Common myeloid progenitor, CD34-positive (primary cell): Measurements from ENCODE around the gene IER2.
"Not testable (repeated sequence)": the region's sequence is repeated elsewhere in the genome, so short reads cannot be mapped to it uniquely, and the experiment has no call there.

Source experiments
- CTCF ChIA-PET: fragments of 350-600 bp; sonication (Branson Sonifier 250); formaldehyde crosslinking; loops from one replicate; lab custom pipeline; 2021; ENCODE audit warnings: antibody characterized with exemption; lab: Charles Lee
- POLR2A ChIA-PET: fragments of 350-600 bp; sonication (Branson Sonifier 250); formaldehyde crosslinking; loops from one replicate; lab custom pipeline; 2021; ENCODE audit warnings: antibody characterized with exemption; lab: Charles Lee
- DNase-seq, 3 donors: peaks; one replicate each; pipeline versions ENCODE4 v3.0.0 to v3.0.0-alpha.2; 2013
- H3K27ac ChIP-seq, 2 experiments: 1 replicate in 1 of 2; 2 replicates in 1 of 2; pipeline ENCODE4 v1.7.0; 2013; ENCODE audit warnings: inconsistent platforms in 2 of 2, low read length in 2 of 2, mild to moderate bottlenecking in 2 of 2, low read depth in 1 of 2, moderate library complexity in 1 of 2; ENCODE audit not compliant: severe bottlenecking in 2 of 2, insufficient read depth in 1 of 2, poor library complexity in 1 of 2
- H3K27me3 ChIP-seq, 5 experiments: replicated peaks in 2 of 5; 1 replicate in 3 of 5; 2 replicates in 2 of 5; pipeline versions ENCODE4 v1.6.1 to v1.7.0; 2013; ENCODE audit warnings: low read length in 4 of 5, mild to moderate bottlenecking in 2 of 5, moderate library complexity in 2 of 5, inconsistent platforms in 1 of 5; ENCODE audit not compliant: insufficient read depth in 5 of 5, control insufficient read depth in 4 of 5
- H3K36me3 ChIP-seq, 4 experiments: 1 replicate in 2 of 4; 2 replicates in 2 of 4; pipeline versions ENCODE4 v1.6.1 to v1.7.0; 2013; ENCODE audit warnings: low read length in 3 of 4, control low read depth in 1 of 4, mild to moderate bottlenecking in 1 of 4; ENCODE audit not compliant: control insufficient read depth in 4 of 4, insufficient read depth in 4 of 4
- H3K4me1 ChIP-seq, 4 experiments: 1 replicate in 3 of 4; 2 replicates in 1 of 4; pipeline versions ENCODE4 v1.6.1 to v1.7.1; 2013; ENCODE audit warnings: low read length in 3 of 4, mild to moderate bottlenecking in 3 of 4, control low read depth in 1 of 4, inconsistent platforms in 1 of 4, moderate library complexity in 1 of 4; ENCODE audit not compliant: control insufficient read depth in 4 of 4, insufficient read depth in 4 of 4; ENCODE audit errors: control extremely low read depth in 1 of 4
- H3K4me3 ChIP-seq, 7 experiments: 1 replicate in 4 of 7; 2 replicates in 3 of 7; pipeline versions ENCODE4 v1.5.1 to v1.7.0; 2013; ENCODE audit warnings: mild to moderate bottlenecking in 7 of 7, low read length in 6 of 7, moderate library complexity in 6 of 7, inconsistent platforms in 2 of 7, low read depth in 2 of 7, control low read depth in 1 of 7; ENCODE audit not compliant: insufficient read depth in 4 of 7, control insufficient read depth in 1 of 7; ENCODE audit errors: extremely low read depth in 1 of 7
- H3K9me3 ChIP-seq, 5 experiments: 1 replicate in 4 of 5; 2 replicates in 1 of 5; pipeline versions ENCODE4 v1.6.1 to v1.7.1; 2013; ENCODE audit warnings: low read length in 4 of 5, mild to moderate bottlenecking in 2 of 5, inconsistent platforms in 1 of 5, low read depth in 1 of 5, moderate library complexity in 1 of 5; ENCODE audit not compliant: control insufficient read depth in 4 of 5, insufficient read depth in 2 of 5; ENCODE audit errors: control extremely low read depth in 1 of 5
- WGBS: methylation state at CpG from one replicate; pipeline ENCODE4 v1.1.5; 2013; ENCODE audit not compliant: insufficient coverage; 5-methylcytosine and 5-hydroxymethylcytosine counted together

The IER2 gene

GRCh38 chr19:13163609-13164342 is 13.6 kb downstream of the IER2 start:
- Histone ChIP-seq H3K4me3 (peak overlapping the region in 3 of 7 experiments; percentile 59 to 78 (median 70)), H3K9me3 (no peaks in the 10 kb centered on the region), H3K36me3 (no peaks in the 10 kb centered on the region), H3K4me1 (peaks cover 14 to 78% (median 70%) of the 10 kb centered on the region in 4 experiments), H3K27ac (peak overlapping the region; percentile 58 to 83), H3K27me3 (no peaks in the 10 kb centered on the region)
- POLR2A ChIA-PET = interaction anchor here (0.6 to 6.5 kb wide), 7 partner anchors 8 to 63 kb away, joined by 3 to 95 read pairs (median 5); partner anchors contain the start of genes IER2, NACC1 and STX10
- peak; percentile 54 to 80 (median 70) for DNase-seq
- WGBS = 11% methylated on average over 7 of the region's 20 CpGs
- CTCF ChIA-PET = interaction anchor here (1.0 to 6.1 kb wide), 9 partner anchors 7 to 99 kb away, joined by 3 to 32 read pairs (median 5); partner anchors contain the start of genes IER2 and STX10

- WGBS = 9% methylated on average over 18 of the region's 19 CpGs
- Histone ChIP-seq H3K27ac (peak overlapping the region; percentile 15 to 83), H3K4me3 (peak overlapping the region in 6 of 7 experiments; percentile 1 to 78 (median 32)), H3K27me3 (no peaks in the 10 kb centered on the region), H3K9me3 (no peaks in the 10 kb centered on the region), H3K4me1 (peaks cover 14 to 82% (median 71%) of the 10 kb centered on the region in 4 experiments), H3K36me3 (no peaks in the 10 kb centered on the region)
- CTCF ChIA-PET = interaction anchor here (1.2 to 6.1 kb wide), 8 partner anchors 8 to 28 kb away, joined by 4 to 32 read pairs (median 6); partner anchors contain the start of genes IER2 and STX10
- DNase-seq = peak; percentile 77 to 96 (median 95)
- POLR2A ChIA-PET = interaction anchor here (0.6 to 6.5 kb wide), 7 partner anchors 9 to 63 kb away, joined by 3 to 95 read pairs (median 5); partner anchors contain the start of genes IER2 and STX10
Observed at GRCh38 chr19:13164343-13165161, 14.3 kb downstream of the IER2 start.

- 83% methylated on average over 19 of the region's 19 CpGs for WGBS
Observed at GRCh38 chr19:13165162-13165997, 15.2 kb downstream of the IER2 start.

GRCh38 chr19:13166151-13166550 is 15.9 kb downstream of the IER2 start:
- H3K4me1 ChIP-seq = peaks cover 14 to 82% (median 69%) of the 10 kb centered on the region in 4 experiments

More at GRCh38 chr19:13165162-13165997, 15.2 kb downstream of the IER2 start:
- ChIA-PET CTCF (interaction anchor here (1.9 to 6.1 kb wide), 4 partner anchors 9 to 17 kb away, joined by 4 to 32 read pairs (median 5); partner anchors contain the start of genes IER2 and STX10), POLR2A (interaction anchor here (2.2 to 6.5 kb wide), 3 partner anchors 10 to 61 kb away, joined by 9 to 95 read pairs (median 32); no protein-coding TSS in a partner anchor)
- no peaks in the 10 kb centered on the region for H3K9me3 ChIP-seq
- peaks cover 14 to 86% (median 71%) of the 10 kb centered on the region in 4 experiments for H3K4me1 ChIP-seq
- DNase-seq = no peak
- peak overlapping the region in 5 of 7 experiments; percentile 1 to 78 (median 29) for H3K4me3 ChIP-seq
- H3K27me3 ChIP-seq = no peaks in the 10 kb centered on the region
- no peaks in the 10 kb centered on the region for H3K36me3 ChIP-seq
- H3K27ac ChIP-seq = peak overlapping the region; percentile 15 to 83

GRCh38 chr19:13169769-13170168 is 19.6 kb downstream of the IER2 start:
- POLR2A ChIA-PET = interaction anchor here (1.8 kb wide), 1 partner anchor 15 kb away, joined by 6 read pairs; no protein-coding TSS in a partner anchor
- CTCF ChIA-PET = interaction anchor here (0.8 to 2.7 kb wide), 9 partner anchors 11 to 93 kb away, joined by 3 to 16 read pairs (median 4); no protein-coding TSS in a partner anchor
- Histone ChIP-seq H3K4me1 (peaks cover 11 to 56% (median 49%) of the 10 kb centered on the region in 4 experiments), H3K27me3 (no peaks in the 10 kb centered on the region), H3K36me3 (no peaks in the 10 kb centered on the region), H3K9me3 (no peaks in the 10 kb centered on the region), H3K27ac (no peak overlapping the region), H3K4me3 (no peak overlapping the region)
- no peak for DNase-seq
- 94% methylated on average over 5 of the region's 5 CpGs for WGBS

More at GRCh38 chr19:13166151-13166550, 15.9 kb downstream of the IER2 start:
- not testable (repeated sequence) for H3K4me3 ChIP-seq, H3K9me3 ChIP-seq, DNase-seq, H3K27me3 ChIP-seq, H3K27ac ChIP-seq, H3K36me3 ChIP-seq
- ChIA-PET POLR2A (interaction anchor here (6.5 kb wide), 1 partner anchor 11 kb away, joined by 95 read pairs; no protein-coding TSS in a partner anchor), CTCF (interaction anchor here (1.9 to 6.1 kb wide), 2 partner anchors 10 to 16 kb away, joined by 6 to 32 read pairs; no protein-coding TSS in a partner anchor)
- 100% methylated on average over 3 of the region's 3 CpGs for WGBS

- whole genome bisulfite sequencing = 100% methylated on average over 5 of the region's 7 CpGs
- no peak overlapping the region for H3K4me3 ChIP-seq
- POLR2A ChIA-PET = no interaction called here
- H3K27ac ChIP-seq = no peak overlapping the region
- no peaks in the 10 kb centered on the region for H3K27me3 ChIP-seq
- peaks cover 7 to 42% (median 36%) of the 10 kb centered on the region in 4 experiments for H3K4me1 ChIP-seq
- no peaks in the 10 kb centered on the region for H3K9me3 ChIP-seq
- no peaks in the 10 kb centered on the region for H3K36me3 ChIP-seq
- CTCF ChIA-PET = interaction anchor here (1.1 to 2.7 kb wide), 2 partner anchors 10 to 15 kb away, joined by 4 to 16 read pairs; no protein-coding TSS in a partner anchor
- no peak for DNase-seq
Observed at GRCh38 chr19:13171146-13171545, 20.9 kb downstream of the IER2 start.
